GM12873 (cell line): ENCODE data around the gene ECM1.

Source experiments
- TF ChIP-seq, protein P1 (sequence below): IDR thresholded peaks from 2 replicates; pipeline ENCODE4 v1.5.1; 2012; ENCODE audit warnings: low read depth, mild to moderate bottlenecking, moderate library complexity, low read length, control low read depth; ENCODE audit not compliant: insufficient read depth; ENCODE audit errors: missing control alignments

The ECM1 gene

DNA sequence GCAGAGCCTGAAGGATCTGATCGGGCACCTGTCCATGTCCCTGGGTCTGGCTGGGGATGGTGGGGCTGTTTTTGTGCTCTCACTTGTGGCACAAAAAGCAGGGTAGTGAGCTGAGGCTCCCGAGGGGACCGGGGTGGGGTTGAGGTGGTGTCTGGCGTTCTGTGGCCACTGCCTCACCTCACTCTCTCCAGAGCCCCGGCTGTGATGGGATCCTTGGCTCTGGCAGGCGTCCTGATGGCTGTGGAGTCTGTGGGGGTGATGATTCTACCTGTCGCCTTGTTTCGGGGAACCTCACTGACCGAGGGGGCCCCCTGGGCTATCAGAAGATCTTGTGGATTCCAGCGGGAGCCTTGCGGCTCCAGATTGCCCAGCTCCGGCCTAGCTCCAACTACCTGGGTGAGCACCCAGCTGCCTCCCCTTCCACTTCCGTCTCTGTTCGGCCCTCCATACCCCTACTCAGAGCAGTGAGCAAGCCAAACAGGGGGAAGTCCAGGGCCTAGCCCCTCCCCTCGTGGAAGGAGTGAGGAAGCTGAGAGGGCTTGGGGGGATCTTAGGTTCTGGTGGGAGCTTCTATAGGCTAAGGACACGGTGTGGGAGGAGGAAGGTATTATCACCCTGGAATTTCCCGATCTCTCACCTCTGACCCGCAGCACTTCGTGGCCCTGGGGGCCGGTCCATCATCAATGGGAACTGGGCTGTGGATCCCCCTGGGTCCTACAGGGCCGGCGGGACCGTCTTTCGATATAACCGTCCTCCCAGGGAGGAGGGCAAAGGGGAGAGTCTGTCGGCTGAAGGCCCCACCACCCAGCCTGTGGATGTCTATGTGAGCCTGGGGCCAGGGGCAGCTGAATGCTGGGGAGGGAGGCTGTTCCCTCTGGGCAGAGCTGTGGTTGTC, 48.3 kb downstream of the ECM1 start:
- TF ChIP-seq, protein P1, sequence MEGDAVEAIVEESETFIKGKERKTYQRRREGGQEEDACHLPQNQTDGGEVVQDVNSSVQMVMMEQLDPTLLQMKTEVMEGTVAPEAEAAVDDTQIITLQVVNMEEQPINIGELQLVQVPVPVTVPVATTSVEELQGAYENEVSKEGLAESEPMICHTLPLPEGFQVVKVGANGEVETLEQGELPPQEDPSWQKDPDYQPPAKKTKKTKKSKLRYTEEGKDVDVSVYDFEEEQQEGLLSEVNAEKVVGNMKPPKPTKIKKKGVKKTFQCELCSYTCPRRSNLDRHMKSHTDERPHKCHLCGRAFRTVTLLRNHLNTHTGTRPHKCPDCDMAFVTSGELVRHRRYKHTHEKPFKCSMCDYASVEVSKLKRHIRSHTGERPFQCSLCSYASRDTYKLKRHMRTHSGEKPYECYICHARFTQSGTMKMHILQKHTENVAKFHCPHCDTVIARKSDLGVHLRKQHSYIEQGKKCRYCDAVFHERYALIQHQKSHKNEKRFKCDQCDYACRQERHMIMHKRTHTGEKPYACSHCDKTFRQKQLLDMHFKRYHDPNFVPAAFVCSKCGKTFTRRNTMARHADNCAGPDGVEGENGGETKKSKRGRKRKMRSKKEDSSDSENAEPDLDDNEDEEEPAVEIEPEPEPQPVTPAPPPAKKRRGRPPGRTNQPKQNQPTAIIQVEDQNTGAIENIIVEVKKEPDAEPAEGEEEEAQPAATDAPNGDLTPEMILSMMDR, result no peak

DNA sequence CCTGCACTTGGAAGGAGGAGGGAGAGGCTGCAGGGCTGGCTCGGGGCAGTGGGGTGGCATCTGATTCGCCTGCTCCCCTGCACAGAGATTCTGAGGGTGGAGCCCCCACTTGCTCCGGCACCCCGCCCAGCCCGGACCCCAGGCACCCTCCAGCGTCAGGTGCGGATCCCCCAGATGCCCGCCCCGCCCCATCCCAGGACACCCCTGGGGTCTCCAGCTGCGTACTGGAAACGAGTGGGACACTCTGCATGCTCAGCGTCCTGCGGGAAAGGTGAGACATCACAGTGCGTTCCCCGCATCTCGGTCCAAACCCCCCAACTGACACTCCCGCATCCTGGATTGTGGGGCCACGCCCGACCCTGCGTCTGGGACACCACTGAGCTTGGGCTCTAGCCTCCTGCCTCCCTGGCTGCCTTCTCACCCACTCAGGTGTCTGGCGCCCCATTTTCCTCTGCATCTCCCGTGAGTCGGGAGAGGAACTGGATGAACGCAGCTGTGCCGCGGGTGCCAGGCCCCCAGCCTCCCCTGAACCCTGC, 49.2 kb downstream of the ECM1 start:
- TF ChIP-seq, protein P1, result no peak

DNA sequence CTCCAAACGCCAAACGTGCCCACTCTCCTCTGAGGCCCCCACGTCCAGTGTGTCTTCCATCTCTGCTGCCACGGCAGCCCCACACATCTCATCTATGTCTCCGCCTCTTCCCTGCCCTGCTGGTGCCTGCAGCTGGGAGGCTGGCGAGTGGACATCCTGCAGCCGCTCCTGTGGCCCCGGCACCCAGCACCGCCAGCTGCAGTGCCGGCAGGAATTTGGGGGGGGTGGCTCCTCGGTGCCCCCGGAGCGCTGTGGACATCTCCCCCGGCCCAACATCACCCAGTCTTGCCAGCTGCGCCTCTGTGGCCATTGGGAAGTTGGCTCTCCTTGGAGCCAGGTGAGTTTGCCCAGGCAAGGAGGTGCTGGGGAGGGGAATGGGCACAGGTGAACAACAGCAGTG, 49.9 kb downstream of the ECM1 start:
- TF ChIP-seq, protein P1, result no peak

DNA sequence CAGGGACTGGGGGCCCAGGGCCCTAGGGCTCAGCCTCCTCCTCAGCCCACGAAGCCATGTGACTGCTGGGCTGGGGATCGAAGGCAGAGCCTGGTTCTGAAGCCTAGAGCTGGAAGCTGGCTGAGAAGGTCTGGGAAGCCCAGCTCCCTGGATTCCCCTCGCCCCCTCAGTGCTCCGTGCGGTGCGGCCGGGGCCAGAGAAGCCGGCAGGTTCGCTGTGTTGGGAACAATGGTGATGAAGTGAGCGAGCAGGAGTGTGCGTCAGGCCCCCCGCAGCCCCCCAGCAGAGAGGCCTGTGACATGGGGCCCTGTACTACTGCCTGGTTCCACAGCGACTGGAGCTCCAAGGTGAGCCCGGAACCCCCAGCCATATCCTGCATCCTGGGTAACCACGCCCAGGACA, 50.4 kb downstream of the ECM1 start:
- TF ChIP-seq, protein P1, result no peak

DNA sequence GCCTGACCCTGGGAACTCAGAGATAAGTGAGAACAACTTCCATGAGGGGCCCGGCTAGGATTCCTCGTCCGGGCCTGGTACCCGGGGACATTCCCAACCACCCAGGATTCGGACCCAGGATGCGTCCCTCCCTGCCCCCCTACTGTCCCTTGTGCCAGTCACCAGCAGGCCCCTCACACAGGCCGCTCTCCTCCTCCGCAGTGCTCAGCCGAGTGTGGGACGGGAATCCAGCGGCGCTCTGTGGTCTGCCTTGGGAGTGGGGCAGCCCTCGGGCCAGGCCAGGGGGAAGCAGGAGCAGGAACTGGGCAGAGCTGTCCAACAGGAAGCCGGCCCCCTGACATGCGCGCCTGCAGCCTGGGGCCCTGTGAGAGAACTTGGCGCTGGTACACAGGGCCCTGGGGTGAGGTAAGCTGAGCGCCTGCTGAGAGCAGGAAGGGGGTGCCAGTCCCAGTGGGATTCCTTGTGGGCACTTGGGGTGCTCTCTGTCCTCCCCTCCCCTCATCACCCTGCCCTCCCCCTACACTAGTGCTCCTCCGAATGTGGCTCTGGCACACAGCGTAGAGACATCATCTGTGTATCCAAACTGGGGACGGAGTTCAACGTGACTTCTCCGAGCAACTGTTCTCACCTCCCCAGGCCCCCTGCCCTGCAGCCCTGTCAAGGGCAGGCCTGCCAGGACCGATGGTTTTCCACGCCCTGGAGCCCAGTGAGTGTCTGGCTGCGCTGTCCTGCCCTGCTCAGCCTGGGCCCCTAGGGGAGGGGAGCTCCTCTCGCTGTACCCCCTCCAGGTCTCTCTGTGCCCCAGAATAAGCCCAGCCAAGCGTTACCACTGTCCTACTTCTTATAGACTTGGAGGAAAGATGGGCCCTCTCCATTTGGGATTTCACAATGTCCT, 51.1 kb downstream of the ECM1 start:
- TF ChIP-seq, protein P1, result no peak

DNA sequence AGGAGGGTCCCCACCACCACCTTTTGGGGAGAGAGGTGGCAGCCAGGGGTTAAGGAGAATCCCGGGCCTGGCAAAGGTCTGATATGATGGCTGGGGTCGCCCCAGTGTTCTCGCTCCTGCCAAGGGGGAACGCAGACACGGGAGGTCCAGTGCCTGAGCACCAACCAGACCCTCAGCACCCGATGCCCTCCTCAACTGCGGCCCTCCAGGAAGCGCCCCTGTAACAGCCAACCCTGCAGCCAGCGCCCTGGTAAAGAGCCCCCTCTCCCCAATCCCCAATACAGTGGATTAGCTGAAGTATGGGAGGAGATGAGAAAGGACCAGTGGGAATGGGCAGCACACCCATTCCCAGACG, 51.7 kb downstream of the ECM1 start:
- TF ChIP-seq, protein P1, result no peak

DNA sequence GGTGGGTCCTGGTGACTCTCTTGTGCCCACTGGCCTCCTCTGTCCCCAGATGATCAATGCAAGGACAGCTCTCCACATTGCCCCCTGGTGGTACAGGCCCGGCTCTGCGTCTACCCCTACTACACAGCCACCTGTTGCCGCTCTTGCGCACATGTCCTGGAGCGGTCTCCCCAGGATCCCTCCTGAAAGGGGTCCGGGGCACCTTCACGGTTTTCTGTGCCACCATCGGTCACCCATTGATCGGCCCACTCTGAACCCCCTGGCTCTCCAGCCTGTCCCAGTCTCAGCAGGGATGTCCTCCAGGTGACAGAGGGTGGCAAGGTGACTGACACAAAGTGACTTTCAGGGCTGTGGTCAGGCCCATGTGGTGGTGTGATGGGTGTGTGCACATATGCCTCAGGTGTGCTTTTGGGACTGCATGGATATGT, 52.1 kb downstream of the ECM1 start:
- TF ChIP-seq, protein P1, result peak; percentile 99
